Measurements from ENCODE around the gene ZFX. TPM values are rescaled to one million over a fixed set of nuclear protein-coding genes. Genes with fewer than 3 reads are reported as not detected.

The ZFX gene
- total and polyA plus RNA-seq, 10 of the 15 experiments (the other 5 are each of a cell fraction or from before 2014, with no cell fraction given), result 6.8 to 40.9 (median 24.6) TPM

- H4K20me1 ChIP-seq (ENCODE audit: control insufficient read depth, insufficient read depth), result no peaks in the 10 kb centered on the region
- POLR2A ChIA-PET, result interaction anchor here (0.7 to 1.4 kb wide), 3 partner anchors 94 to 1954 kb away, joined by 3 to 5 read pairs (median 3); partner anchors contain the start of gene EIF2S3
- peak overlapping the region; percentile 80 for H3K27ac ChIP-seq (ENCODE audit: control insufficient read depth, insufficient read depth)
- RAD21 ChIA-PET (ENCODE audit: unreplicated experiment), result interaction anchor here (3.0 kb wide), 1 partner anchor 94 kb away, joined by 10 read pairs; no protein-coding TSS in a partner anchor
- in situ Hi-C loops (cut with MboI), result loop anchor here (5.0 kb wide), 1 partner anchor 71 kb away; no protein-coding TSS in a partner anchor
- BruUV-seq (replicated peaks), result TSS peak; percentile 82
- H2AFZ ChIP-seq (ENCODE audit: control insufficient read depth, low read depth, low read length), result peak overlapping the region; percentile 63
- 2% methylated on average over 31 of the region's 35 CpGs for WGBS (ENCODE audit: insufficient coverage, insufficient replicate concordance, low lambda C conversion rate, missing lambda C conversion rate)
- SMC1A ChIA-PET (ENCODE audit: uncharacterized antibody, unreplicated experiment), result interaction anchor here (1.2 kb wide), 1 partner anchor 17 kb away, joined by 3 read pairs; no protein-coding TSS in a partner anchor
- ATAC-seq (no peak), FAIRE-seq (no peak), DNase-seq (ENCODE audit: low read depth, low spot score) (no peak)
- H3K4me2 ChIP-seq (ENCODE audit: control insufficient read depth, insufficient read depth), result peak overlapping the region; percentile 73
- peak overlapping the region; percentile 91 for H3K9ac ChIP-seq (ENCODE audit: control insufficient read depth, insufficient read depth, low read length)
- H3K27me3 ChIP-seq (replicated peaks in 1 of 2; ENCODE audit: control insufficient read depth in 2 of 2, insufficient read depth in 2 of 2, low read length in 1 of 2), result no peaks in the 10 kb centered on the region
- H3K4me3 ChIP-seq, result peak overlapping the region; percentile 63
- CTCF ChIA-PET, result no interaction called here
- intact Hi-C loops (cut with micrococcal nuclease; ENCODE audit: unreplicated experiment), result no loop called here
- peaks cover 21% of the 10 kb centered on the region for H3K4me1 ChIP-seq (ENCODE audit: control insufficient read depth, insufficient read depth, low read length)
- H3K79me2 ChIP-seq (ENCODE audit: control insufficient read depth, insufficient read depth, low read length), result peaks cover 40% of the 10 kb centered on the region
- no peaks in the 10 kb centered on the region for H3K9me3 ChIP-seq (replicated peaks; ENCODE audit: control insufficient read depth, insufficient read depth, low read length)
- 0 out of 4 replicates have a peak, but pooled peaks cover 0 to 1% of the 10 kb centered on the region in 2 experiments for H3K36me3 ChIP-seq (ENCODE audit: control insufficient read depth in 2 of 2, insufficient read depth in 2 of 2, low read length in 1 of 2)
- TF ChIP-seq ZZZ3 (IDR thresholded peaks at IDR 0.05; ENCODE audit: control insufficient read depth, insufficient read length, low read depth) (no peak), BRCA1 (IDR thresholded peaks at IDR 0.05; ENCODE audit: low read depth, low read length) (no peak), CEBPB (IDR thresholded peaks at IDR 0.05; ENCODE audit: borderline replicate concordance in 1 of 2, low read depth in 2 of 2, low read length in 2 of 2) (no peak), ZNF217 (IDR thresholded peaks at IDR 0.05) (no peak), NFYB (IDR thresholded peaks at IDR 0.05; ENCODE audit: insufficient read depth, low read depth, low read length) (no peak), ASH2L (IDR thresholded peaks at IDR 0.05; ENCODE audit: borderline replicate concordance, low read depth) (0 out of 2 replicates have a peak, but pooled peaks have one; percentile 27), NR2C2 (IDR thresholded peaks at IDR 0.05; ENCODE audit: borderline replicate concordance, control insufficient read depth, insufficient read length, low read depth) (no peak), IKZF2 (IDR thresholded peaks at IDR 0.05) (no peak), EED (IDR thresholded peaks at IDR 0.05; ENCODE audit: low read depth) (no peak), SKIL (IDR thresholded peaks at IDR 0.05; ENCODE audit: low read depth, poor library complexity, severe bottlenecking) (no peak), PBX3 (IDR thresholded peaks at IDR 0.05; ENCODE audit: insufficient replicate concordance, low read depth, low read length) (no peak), MXI1 (IDR thresholded peaks at IDR 0.05; ENCODE audit: low read depth, low read length) (no peak), JUNB (IDR thresholded peaks at IDR 0.05) (no peak), MYB (IDR thresholded peaks at IDR 0.05; ENCODE audit: borderline replicate concordance, low read depth, low read length) (no peak), NR2C1 (IDR thresholded peaks at IDR 0.05) (no peak), ETV6 (conservative IDR thresholded peaks at IDR 0.05 in 1 of 2, IDR thresholded peaks at IDR 0.05 in 1 of 2; ENCODE audit: borderline replicate concordance in 1 of 2, low read depth in 1 of 2) (no peak), PAX8 (IDR thresholded peaks at IDR 0.05) (no peak)
- TF ChIP-seq, protein P1, sequence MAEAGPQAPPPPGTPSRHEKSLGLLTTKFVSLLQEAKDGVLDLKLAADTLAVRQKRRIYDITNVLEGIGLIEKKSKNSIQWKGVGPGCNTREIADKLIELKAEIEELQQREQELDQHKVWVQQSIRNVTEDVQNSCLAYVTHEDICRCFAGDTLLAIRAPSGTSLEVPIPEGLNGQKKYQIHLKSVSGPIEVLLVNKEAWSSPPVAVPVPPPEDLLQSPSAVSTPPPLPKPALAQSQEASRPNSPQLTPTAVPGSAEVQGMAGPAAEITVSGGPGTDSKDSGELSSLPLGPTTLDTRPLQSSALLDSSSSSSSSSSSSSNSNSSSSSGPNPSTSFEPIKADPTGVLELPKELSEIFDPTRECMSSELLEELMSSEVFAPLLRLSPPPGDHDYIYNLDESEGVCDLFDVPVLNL (IDR thresholded peaks at IDR 0.05; ENCODE audit: low read depth, low read length), result no peak
Measured at GRCh38 chrX:24148535-24149350, 786 bp upstream of the ZFX start.
